Measurements from ENCODE around the gene COL23A1. TPM values are rescaled to one million over a fixed set of nuclear protein-coding genes. Genes with fewer than 3 reads are reported as not detected.
"Not testable (repeated sequence)": the region's sequence is repeated elsewhere in the genome, so short reads cannot be mapped to it uniquely, and the experiment has no call there.

Gene COL23A1
- total RNA-seq, 2 experiments from 2014 or later = 0.63 to 0.68 TPM

DNA sequence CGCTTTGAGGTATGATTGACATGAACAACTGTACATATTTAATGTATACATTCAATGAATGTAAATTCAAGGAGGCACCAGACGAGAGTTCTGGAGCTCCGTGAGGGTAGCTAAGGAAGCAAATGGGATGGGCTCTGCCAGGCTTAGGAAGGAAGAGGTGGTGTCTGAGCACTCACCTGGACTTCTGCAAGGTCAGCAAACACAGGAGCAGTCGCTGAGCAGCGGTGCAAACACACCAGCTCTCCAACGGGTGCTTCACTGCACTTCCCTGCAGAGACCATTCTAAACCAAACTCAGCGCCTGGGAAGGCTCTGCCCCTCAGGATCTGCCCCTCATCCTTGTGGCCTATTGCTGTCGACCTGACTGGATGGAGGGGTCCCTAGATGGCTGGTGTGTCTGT lies 101.5 kb downstream of the COL23A1 start:
- Mint-ChIP-seq H3K4me3 (no peak overlapping the region), H3K27me3 (ENCODE audit: low read depth) (peaks cover 4% of the 10 kb centered on the region), H3K36me3 (ENCODE audit: low read depth) (no peaks in the 10 kb centered on the region), H3K4me1 (ENCODE audit: low read depth) (peaks cover 3% of the 10 kb centered on the region), H3K27ac (no peak overlapping the region), H3K9me3 (ENCODE audit: insufficient read depth) (no peaks in the 10 kb centered on the region)
- no peak for DNase-seq
- CTCF ChIA-PET = no interaction called here
- POLR2A ChIA-PET = no interaction called here
- ATAC-seq = no peak

DNA sequence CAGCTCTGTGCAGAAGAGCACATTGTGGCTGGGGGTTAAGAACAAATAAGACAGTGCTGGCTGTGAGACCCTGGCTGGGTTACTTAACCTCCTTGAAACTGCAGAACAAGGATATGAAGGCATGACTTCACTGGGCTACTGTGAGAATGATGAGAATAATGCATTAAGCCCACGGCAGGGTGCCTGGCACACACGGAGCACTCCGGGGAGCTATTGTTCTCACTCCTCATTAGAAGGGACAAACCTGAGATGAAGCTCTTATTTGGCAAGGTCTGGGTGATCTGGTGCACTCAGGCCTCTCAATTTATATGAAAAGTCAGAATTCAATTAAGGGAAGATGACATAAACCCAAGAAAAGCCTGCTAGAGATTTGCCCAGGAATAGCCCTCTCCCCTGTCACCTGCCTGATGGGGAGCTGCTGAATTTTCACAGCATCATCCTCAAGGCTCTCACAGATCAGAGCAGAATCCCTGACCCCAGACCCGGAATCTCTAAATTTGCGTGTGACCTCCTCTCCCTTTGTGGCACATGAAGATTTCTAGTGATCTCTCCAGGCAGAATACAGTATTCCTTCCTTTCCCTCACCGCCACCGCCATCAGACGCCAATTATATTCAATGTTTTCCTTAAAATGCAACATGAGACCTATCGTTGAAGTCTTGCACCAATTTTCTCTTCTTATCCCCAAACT lies 102.1 kb downstream of the COL23A1 start:
- ChIA-PET CTCF (no interaction called here), POLR2A (no interaction called here)
- no peaks in the 10 kb centered on the region for H3K36me3 Mint-ChIP-seq (ENCODE audit: low read depth)
- DNase-seq = no peak
- no peak for ATAC-seq
- H3K4me3 Mint-ChIP-seq = no peak overlapping the region
- H3K9me3 Mint-ChIP-seq (ENCODE audit: insufficient read depth) = no peaks in the 10 kb centered on the region
- H3K4me1 Mint-ChIP-seq (ENCODE audit: low read depth) = peaks cover 10% of the 10 kb centered on the region
- no peak overlapping the region for H3K27ac Mint-ChIP-seq
- peaks cover 4% of the 10 kb centered on the region for H3K27me3 Mint-ChIP-seq (ENCODE audit: low read depth)

DNA sequence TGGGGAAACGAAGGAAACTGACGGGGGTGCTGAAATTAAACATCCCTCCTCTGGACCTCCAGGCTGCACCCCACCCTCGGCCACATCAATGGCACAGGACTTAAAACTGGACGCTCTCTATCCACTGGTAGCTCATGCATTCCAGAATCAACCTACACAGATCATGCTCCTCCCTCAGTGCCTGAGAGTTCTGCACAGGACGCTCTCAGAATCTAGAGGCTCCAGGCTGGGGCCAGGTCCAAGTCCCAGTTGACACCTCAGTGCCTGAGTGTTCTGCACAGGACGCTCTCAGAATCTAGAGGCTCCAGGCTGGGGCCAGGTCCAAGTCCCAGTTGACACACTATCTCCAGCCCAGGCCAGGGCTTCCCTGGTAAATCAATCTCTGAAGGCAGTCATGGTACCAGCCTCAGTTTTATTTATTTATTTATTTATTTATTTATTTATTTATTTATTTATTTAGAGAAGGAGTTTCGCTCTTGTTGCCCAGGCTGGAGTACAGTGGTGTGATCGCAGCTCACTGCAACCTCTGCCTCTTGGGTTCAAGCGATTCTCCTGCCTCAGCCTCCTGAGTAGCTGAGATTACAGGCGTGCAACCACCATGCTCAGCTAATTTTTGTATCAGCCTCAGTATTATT lies 103.2 kb downstream of the COL23A1 start:
- POLR2A ChIA-PET; H3K9me3 Mint-ChIP-seq (ENCODE audit: insufficient read depth); DNase-seq; H3K27ac Mint-ChIP-seq; H3K27me3 Mint-ChIP-seq (ENCODE audit: low read depth); H3K4me3 Mint-ChIP-seq; ATAC-seq; CTCF ChIA-PET; H3K36me3 Mint-ChIP-seq (ENCODE audit: low read depth): not testable (repeated sequence)
- peaks cover 11% of the 10 kb centered on the region for H3K4me1 Mint-ChIP-seq (ENCODE audit: low read depth)

DNA sequence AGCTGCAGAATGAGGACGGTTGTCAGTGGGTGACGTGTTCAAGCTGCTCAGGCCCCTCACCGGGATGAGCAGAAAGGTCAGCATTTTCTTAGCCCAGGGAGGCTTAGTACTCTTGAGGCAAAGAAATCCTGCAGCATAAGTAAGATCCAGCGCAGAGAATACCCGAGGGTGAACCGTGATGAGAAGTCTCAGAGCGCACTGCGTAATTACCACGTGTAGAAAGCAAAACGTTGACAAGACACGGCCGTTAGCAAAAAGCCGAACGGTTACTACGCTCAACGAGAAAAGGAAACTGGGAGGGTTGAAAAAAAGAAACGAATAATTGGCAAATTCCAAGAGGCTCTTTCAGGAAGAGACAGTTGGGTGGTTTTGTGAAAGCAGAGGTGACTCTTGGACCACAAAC lies 104.0 kb downstream of the COL23A1 start:
- POLR2A ChIA-PET = no interaction called here
- Mint-ChIP-seq H3K27me3 (ENCODE audit: low read depth) (peaks cover 4% of the 10 kb centered on the region), H3K9me3 (ENCODE audit: insufficient read depth) (no peaks in the 10 kb centered on the region), H3K36me3 (ENCODE audit: low read depth) (no peaks in the 10 kb centered on the region), H3K27ac (no peak overlapping the region), H3K4me3 (no peak overlapping the region), H3K4me1 (ENCODE audit: low read depth) (peaks cover 11% of the 10 kb centered on the region)
- ATAC-seq = no peak
- CTCF ChIA-PET = no interaction called here
- DNase-seq = no peak

DNA sequence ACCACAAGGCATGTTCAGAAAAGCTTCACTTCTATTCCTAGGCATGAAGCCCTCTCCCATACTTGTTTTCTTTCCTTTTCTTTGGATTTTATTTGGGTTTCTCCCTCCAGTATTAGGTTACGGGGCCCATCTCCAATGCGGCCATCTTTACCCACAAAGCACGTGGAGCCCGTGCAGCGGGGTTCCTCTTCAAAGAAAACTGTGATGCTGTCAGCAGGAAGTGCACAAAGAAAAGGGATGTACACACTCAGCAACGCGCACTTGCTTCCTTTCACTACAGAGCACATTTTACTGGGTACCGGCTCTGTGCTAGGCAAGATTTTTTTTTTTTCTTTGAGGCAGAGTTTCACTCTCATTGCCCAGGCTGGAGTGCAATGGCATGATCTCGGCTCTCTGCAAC lies 106.6 kb downstream of the COL23A1 start:
- Mint-ChIP-seq H3K36me3 (ENCODE audit: low read depth) (no peaks in the 10 kb centered on the region), H3K4me3 (peak overlapping the region; percentile 62), H3K4me1 (ENCODE audit: low read depth) (peaks cover 11% of the 10 kb centered on the region), H3K27ac (peak overlapping the region; percentile 63), H3K27me3 (ENCODE audit: low read depth) (peaks cover 2% of the 10 kb centered on the region), H3K9me3 (ENCODE audit: insufficient read depth) (no peaks in the 10 kb centered on the region)
- CTCF ChIA-PET = no interaction called here
- DNase-seq = peak; percentile 74
- ATAC-seq = peak; percentile 96
- POLR2A ChIA-PET = no interaction called here

DNA sequence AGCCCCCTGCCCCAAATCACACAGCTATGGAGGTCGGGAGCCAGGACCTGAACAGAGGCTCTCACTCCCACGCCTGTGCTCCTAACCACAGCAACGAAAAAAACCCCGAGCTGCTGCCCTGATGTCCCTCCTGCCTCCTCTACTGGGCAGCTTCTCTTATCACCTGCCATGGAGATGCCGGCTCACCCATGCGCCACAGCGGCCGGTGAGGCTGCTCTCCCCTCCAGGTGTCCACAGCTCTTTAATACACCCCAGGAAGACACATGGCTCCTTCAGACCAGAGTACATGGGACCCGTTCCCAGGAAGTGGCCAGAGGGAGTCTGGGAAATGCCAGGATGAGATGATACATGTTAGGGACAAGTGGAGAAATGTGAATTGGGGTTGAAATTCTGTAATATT lies 110.9 kb downstream of the COL23A1 start:
- CTCF ChIA-PET = interaction anchor here (1.0 kb wide), 1 partner anchor 18 kb away, joined by 3 read pairs; no protein-coding TSS in a partner anchor
- Mint-ChIP-seq H3K36me3 (ENCODE audit: low read depth) (no peaks in the 10 kb centered on the region), H3K27ac (no peak overlapping the region), H3K4me1 (ENCODE audit: low read depth) (peaks cover 13% of the 10 kb centered on the region), H3K27me3 (ENCODE audit: low read depth) (no peaks in the 10 kb centered on the region), H3K4me3 (no peak overlapping the region), H3K9me3 (ENCODE audit: insufficient read depth) (no peaks in the 10 kb centered on the region)
- POLR2A ChIA-PET = no interaction called here
- DNase-seq = no peak
- ATAC-seq = no peak

DNA sequence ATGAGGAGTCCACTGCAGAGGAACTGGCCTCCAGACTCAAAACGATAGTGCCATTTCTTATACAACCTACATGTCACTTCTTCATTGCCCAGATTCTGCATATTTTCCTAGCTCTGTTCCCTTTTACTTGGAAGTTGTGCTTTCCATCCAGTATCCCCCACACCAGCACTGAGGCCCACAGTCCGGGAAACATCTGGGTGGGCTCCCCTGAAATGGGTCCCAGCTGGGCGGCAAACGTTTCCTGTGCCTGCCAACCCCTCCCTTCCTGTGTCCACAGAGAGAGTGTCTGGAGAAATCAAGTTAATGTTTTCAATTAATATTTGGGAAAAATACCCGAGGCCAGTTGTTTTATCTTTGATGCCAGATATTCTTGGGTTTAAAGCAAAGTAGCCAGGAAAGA lies 111.8 kb downstream of the COL23A1 start:
- Mint-ChIP-seq H3K27ac (no peak overlapping the region), H3K27me3 (ENCODE audit: low read depth) (no peaks in the 10 kb centered on the region), H3K4me3 (no peak overlapping the region), H3K36me3 (ENCODE audit: low read depth) (no peaks in the 10 kb centered on the region), H3K9me3 (ENCODE audit: insufficient read depth) (no peaks in the 10 kb centered on the region), H3K4me1 (ENCODE audit: low read depth) (peaks cover 14% of the 10 kb centered on the region)
- POLR2A ChIA-PET = no interaction called here
- ATAC-seq (no peak), DNase-seq (no peak)
- CTCF ChIA-PET = interaction anchor here (1.0 kb wide), 1 partner anchor 17 kb away, joined by 3 read pairs; no protein-coding TSS in a partner anchor

DNA sequence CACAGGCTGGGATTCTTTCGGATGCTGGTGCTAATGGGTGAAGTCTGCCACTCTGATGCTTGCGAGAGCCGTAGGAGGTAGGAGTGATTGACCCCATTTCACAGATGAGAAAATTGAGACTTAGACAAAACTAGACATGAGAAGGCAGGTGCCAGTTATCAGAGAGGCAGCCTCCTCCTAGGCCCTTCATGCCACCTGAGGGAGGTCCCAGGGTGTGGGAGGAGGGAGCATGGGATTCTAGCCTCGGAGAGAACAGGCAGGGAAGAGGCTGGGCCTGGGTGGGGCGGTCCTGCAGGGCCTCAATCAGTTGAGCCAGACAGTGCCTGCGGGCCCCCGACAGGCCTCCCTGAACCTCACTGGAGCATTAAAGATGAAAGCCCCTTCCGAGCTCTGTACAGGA lies 112.4 kb downstream of the COL23A1 start:
- DNase-seq (no peak), ATAC-seq (no peak)
- ChIA-PET CTCF (no interaction called here), POLR2A (no interaction called here)
- Mint-ChIP-seq H3K27ac (no peak overlapping the region), H3K4me1 (ENCODE audit: low read depth) (peaks cover 10% of the 10 kb centered on the region), H3K4me3 (no peak overlapping the region), H3K36me3 (ENCODE audit: low read depth) (no peaks in the 10 kb centered on the region), H3K27me3 (ENCODE audit: low read depth) (no peaks in the 10 kb centered on the region), H3K9me3 (ENCODE audit: insufficient read depth) (no peaks in the 10 kb centered on the region)

DNA sequence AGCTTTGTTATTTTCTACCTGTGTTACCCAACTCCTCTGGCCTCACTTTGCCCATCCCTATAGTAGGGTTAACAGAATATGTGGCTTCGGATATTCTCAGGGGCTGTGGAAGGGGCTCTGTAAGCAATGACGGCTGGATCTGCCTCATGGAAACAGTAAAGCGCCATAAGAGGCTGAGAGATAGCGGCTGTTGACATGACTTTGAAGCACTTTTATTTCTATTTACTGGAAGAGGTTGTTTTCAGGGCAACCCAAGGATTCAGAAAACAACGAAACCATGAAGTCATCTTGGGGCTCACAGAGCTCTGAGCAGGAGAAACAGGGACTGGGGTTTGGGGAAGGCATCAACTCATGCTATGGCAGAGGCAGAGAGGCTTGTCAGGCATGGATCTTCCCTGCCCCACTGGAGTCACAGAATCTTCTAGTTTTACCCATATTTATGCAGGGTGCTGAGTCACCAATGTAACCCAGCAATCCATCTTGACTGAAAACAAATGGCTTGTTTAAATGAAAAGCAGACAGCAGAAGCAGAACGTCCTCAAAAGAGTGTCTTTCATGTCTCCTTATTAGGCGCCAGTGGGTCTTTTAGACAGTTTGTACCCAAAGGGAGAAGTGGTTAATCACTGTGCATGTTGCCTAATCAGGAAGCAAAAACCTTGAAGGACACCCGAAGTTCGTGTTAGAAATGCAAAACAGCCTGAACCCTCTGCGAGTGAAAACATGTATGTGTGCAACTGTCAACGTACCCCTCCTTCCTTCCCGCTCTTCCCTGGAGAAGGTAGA lies 113.0 kb downstream of the COL23A1 start:
- peaks cover 10% of the 10 kb centered on the region for H3K4me1 Mint-ChIP-seq (ENCODE audit: low read depth)
- DNase-seq (no peak), ATAC-seq (no peak)
- no peaks in the 10 kb centered on the region for H3K36me3 Mint-ChIP-seq (ENCODE audit: low read depth)
- no peaks in the 10 kb centered on the region for H3K27me3 Mint-ChIP-seq (ENCODE audit: low read depth)
- H3K9me3 Mint-ChIP-seq (ENCODE audit: insufficient read depth) = no peaks in the 10 kb centered on the region
- H3K4me3 Mint-ChIP-seq = no peak overlapping the region
- POLR2A ChIA-PET = no interaction called here
- H3K27ac Mint-ChIP-seq = no peak overlapping the region
- CTCF ChIA-PET = no interaction called here

DNA sequence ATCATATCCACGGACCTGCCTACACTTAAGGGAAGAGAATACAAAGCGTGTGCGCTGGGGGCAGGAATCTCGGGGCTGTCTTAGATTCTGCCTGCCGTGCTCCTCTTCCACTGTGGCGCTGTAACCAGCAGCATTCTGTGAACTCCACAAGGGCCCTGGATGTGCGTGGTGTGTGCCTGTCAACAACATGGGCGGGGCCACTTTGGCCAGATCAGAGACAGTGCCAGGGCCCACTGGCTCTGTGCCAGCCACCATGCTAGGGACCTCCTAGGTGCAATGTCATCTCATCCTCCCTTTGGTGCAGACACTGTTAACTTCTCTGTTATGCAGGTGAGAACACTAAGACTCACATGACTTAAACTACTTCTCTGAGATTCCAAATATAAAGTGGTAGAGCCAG lies 113.7 kb downstream of the COL23A1 start:
- no peak for ATAC-seq
- POLR2A ChIA-PET = no interaction called here
- Mint-ChIP-seq H3K27ac (no peak overlapping the region), H3K4me1 (ENCODE audit: low read depth) (peaks cover 10% of the 10 kb centered on the region), H3K9me3 (ENCODE audit: insufficient read depth) (no peaks in the 10 kb centered on the region), H3K27me3 (ENCODE audit: low read depth) (no peaks in the 10 kb centered on the region), H3K4me3 (no peak overlapping the region), H3K36me3 (ENCODE audit: low read depth) (no peaks in the 10 kb centered on the region)
- CTCF ChIA-PET = no interaction called here
- no peak for DNase-seq

DNA sequence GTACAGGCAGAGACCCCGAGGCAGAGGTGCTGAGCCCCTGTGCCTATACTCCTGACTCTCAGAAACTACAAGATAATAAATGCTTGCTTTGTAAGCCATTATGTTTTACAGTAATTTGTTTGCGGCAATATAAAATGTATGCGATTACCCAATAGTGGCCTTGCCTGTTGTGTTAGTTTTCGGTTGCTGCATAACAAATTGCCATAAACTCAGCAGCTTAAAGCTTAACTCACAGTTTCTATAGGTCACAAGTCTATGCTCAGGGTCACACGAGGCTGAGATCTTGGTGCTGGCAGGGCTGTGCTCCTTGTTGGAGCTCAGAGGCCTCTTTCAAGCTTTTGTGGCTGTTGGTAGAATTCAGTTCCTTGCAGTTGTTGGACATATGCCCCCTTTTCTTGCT lies 114.8 kb downstream of the COL23A1 start:
- H3K9me3 Mint-ChIP-seq (ENCODE audit: insufficient read depth) = no peaks in the 10 kb centered on the region
- H3K27me3 Mint-ChIP-seq (ENCODE audit: low read depth) = no peaks in the 10 kb centered on the region
- no peak overlapping the region for H3K27ac Mint-ChIP-seq
- DNase-seq = no peak
- CTCF ChIA-PET = no interaction called here
- POLR2A ChIA-PET = no interaction called here
- H3K36me3 Mint-ChIP-seq (ENCODE audit: low read depth) = no peaks in the 10 kb centered on the region
- no peak overlapping the region for H3K4me3 Mint-ChIP-seq
- no peak for ATAC-seq
- peaks cover 10% of the 10 kb centered on the region for H3K4me1 Mint-ChIP-seq (ENCODE audit: low read depth)

DNA sequence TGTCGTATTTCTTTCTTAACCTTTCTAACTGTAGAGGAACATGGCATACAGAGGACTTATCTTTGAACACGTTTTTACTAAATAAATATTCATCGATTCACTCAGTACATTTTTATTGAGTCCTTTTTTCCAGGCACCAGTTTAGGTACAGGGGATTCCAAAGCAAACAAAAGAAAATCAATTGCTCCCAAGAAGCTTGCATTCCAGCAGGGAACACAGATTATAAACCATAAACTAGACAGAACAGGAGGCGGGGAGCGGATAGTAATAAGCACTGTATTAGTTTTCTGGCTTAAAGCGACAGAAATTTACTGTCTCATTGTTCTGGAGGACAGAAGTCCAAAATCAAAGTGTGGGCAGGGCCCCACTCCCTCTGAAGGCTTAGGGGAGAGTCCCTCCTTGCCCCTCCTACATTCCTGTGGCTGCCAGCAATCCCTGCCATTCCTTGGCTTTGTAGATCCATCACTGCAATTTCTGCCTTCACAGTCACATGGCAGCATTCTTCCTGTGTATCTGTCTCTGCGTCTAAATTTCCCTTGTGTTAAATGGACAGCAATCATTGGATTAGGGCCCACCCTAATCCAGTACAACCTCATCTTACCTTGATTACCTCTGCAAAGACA lies 115.5 kb downstream of the COL23A1 start:
- peaks cover 10% of the 10 kb centered on the region for H3K4me1 Mint-ChIP-seq (ENCODE audit: low read depth)
- ChIA-PET POLR2A (no interaction called here), CTCF (no interaction called here)
- H3K9me3 Mint-ChIP-seq (ENCODE audit: insufficient read depth) = no peaks in the 10 kb centered on the region
- no peak overlapping the region for H3K4me3 Mint-ChIP-seq
- no peak for DNase-seq
- no peak overlapping the region for H3K27ac Mint-ChIP-seq
- ATAC-seq = no peak
- no peaks in the 10 kb centered on the region for H3K27me3 Mint-ChIP-seq (ENCODE audit: low read depth)
- no peaks in the 10 kb centered on the region for H3K36me3 Mint-ChIP-seq (ENCODE audit: low read depth)

Measured in activated CD8-positive, alpha-beta T cell treated with anti-CD3 and anti-CD28 coated beads, Interleukin-2, amount 10 ng/mL, durations not matched to agents 7 days and 5 days (primary cell).